Peyer's patch (tissue), 4 donors: ENCODE data around the gene ZYG11B.

ENCODE experiments used
- CTCF ChIP-seq, 6 experiments: fragments of 450-650 bp in 4 of 6; fragments of 200-600 bp in 2 of 6; sonication (generic) in 1 of 6; IDR thresholded peaks; one replicate each; pipeline ENCODE4 v1.5.1; 2017 to 2019; ENCODE audit warnings: antibody characterized with exemption in 6 of 6, mild to moderate bottlenecking in 3 of 6, moderate library complexity in 1 of 6
- POLR2A ChIP-seq, 2 donors: fragments of 450-650 bp; IDR thresholded peaks; one replicate each; pipeline ENCODE4 v1.5.1; 2017; ENCODE audit warnings: antibody characterized with exemption in 2 of 2, mild to moderate bottlenecking in 2 of 2, moderate library complexity in 2 of 2

GRCh38 chr1:52679048-52679447, 47.2 kb upstream of the ZYG11B start:
- TF ChIP-seq CTCF (IDR thresholded peaks at IDR 0.05): no peak
- no peak for TF ChIP-seq POLR2A (IDR thresholded peaks at IDR 0.05)
